Endothelial cell of umbilical vein (primary cell): ENCODE data around the gene ZSWIM6. TPM values are rescaled to one million over a fixed set of nuclear protein-coding genes. Genes with fewer than 3 reads are reported as not detected.

Experiments used
- BruUV-seq: library from RNA; stranded (reverse); fragments of 400-500 nt; replicated peaks from 2 replicates; lab custom pipeline; 2021; lab: Mats Ljungman, UMichigan
- CTCF ChIA-PET: fragments of 300-600, 350-600 bp; sonication (Branson Sonifier 250); formaldehyde crosslinking; loops from one replicate; lab custom pipeline; 2021; ENCODE audit warnings: antibody characterized with exemption, inconsistent platforms; lab: Charles Lee
- POLR2A ChIA-PET: fragments of 300-600, 350-600 bp; sonication (Branson Sonifier 250); formaldehyde crosslinking; loops from one replicate; lab custom pipeline; 2021; ENCODE audit warnings: antibody characterized with exemption, inconsistent platforms; lab: Charles Lee
- DNase-seq: peaks from one replicate; pipeline ENCODE4 v3.0.0-alpha.2; 2011; ENCODE audit warnings: low read depth, low spot score
- FAIRE-seq: peaks from 2 replicates; lab custom pipeline; 2011; peaks lifted over from hg19 to GRCh38; lab: Jason Lieb, UNC
- H2AFZ ChIP-seq: 2 replicates; pipeline ENCODE4 v1.6.0; 2012; ENCODE audit warnings: low read depth, low read length, control low read depth, inconsistent platforms
- H3K27ac ChIP-seq: 2 replicates; pipeline ENCODE4 v1.5.1; 2011; ENCODE audit warnings: low read depth, mild to moderate bottlenecking, control low read depth, low read length, moderate library complexity; ENCODE audit not compliant: insufficient read depth
- H3K27me3 ChIP-seq, 2 experiments: 2 replicates each; pipeline versions ENCODE4 v1.6.0 to v1.6.1; 2011; ENCODE audit warnings: low read length in 2 of 2, mixed read lengths in 1 of 2; ENCODE audit not compliant: control insufficient read depth in 2 of 2, insufficient read depth in 2 of 2
- H3K36me3 ChIP-seq, 2 experiments: 2 replicates in 1 of 2; 3 replicates in 1 of 2; pipeline ENCODE4 v1.5.1; 2011; ENCODE audit warnings: low read length in 2 of 2, mild to moderate bottlenecking in 1 of 2, moderate library complexity in 1 of 2; ENCODE audit not compliant: control insufficient read depth in 2 of 2, insufficient read depth in 2 of 2; ENCODE audit errors: extremely low read depth in 1 of 2
- H3K4me1 ChIP-seq: 3 replicates; pipeline ENCODE4 v1.5.1; 2011; ENCODE audit warnings: mild to moderate bottlenecking, low read length; ENCODE audit not compliant: control insufficient read depth, insufficient read depth; ENCODE audit errors: extremely low read depth
- H3K4me2 ChIP-seq: 2 replicates; pipeline ENCODE4 v1.6.1; 2011; ENCODE audit warnings: low read length, control low read depth, mixed read lengths; ENCODE audit not compliant: insufficient read depth
- H3K4me3 ChIP-seq, 3 experiments: fragments of 200-600 bp in 1 of 3; sonication (generic), shearing (Covaris generic) in 1 of 3; replicated peaks in 1 of 3; 2 replicates each; pipeline ENCODE4 v1.5.1; 2011 to 2016; ENCODE audit warnings: control low read depth in 3 of 3, low read length in 3 of 3, mild to moderate bottlenecking in 2 of 3, inconsistent platforms in 1 of 3, low read depth in 1 of 3, moderate library complexity in 1 of 3; ENCODE audit not compliant: insufficient read depth in 1 of 3
- H3K79me2 ChIP-seq: 2 replicates; pipeline ENCODE4 v1.6.0; 2012; ENCODE audit warnings: low read length, inconsistent platforms; ENCODE audit not compliant: control insufficient read depth, insufficient read depth
- H3K9ac ChIP-seq: replicated peaks from 2 replicates; pipeline ENCODE3; 2011; ENCODE audit warnings: low read length, control low read depth; ENCODE audit not compliant: insufficient read depth; ENCODE audit errors: extremely low read depth
- H3K9me1 ChIP-seq: replicated peaks from 3 replicates; pipeline ENCODE4 v1.6.0; 2011; ENCODE audit warnings: mild to moderate bottlenecking, low read length; ENCODE audit not compliant: control insufficient read depth, insufficient read depth; ENCODE audit errors: extremely low read depth
- H3K9me3 ChIP-seq: replicated peaks from 2 replicates; pipeline ENCODE4 v1.5.1; 2012; ENCODE audit warnings: low read length, inconsistent platforms; ENCODE audit not compliant: control insufficient read depth, insufficient read depth
- H4K20me1 ChIP-seq: replicated peaks from 2 replicates; pipeline ENCODE3; 2011; ENCODE audit warnings: mild to moderate bottlenecking, low read length; ENCODE audit not compliant: control insufficient read depth, insufficient read depth; ENCODE audit errors: extremely low read depth
- EZH2 ChIP-seq: IDR thresholded peaks from 2 replicates; pipeline ENCODE4 v1.6.1; 2012; ENCODE audit warnings: borderline replicate concordance, low read depth, mild to moderate bottlenecking, moderate library complexity, low read length, inconsistent platforms; ENCODE audit not compliant: severe bottlenecking
- FOS ChIP-seq: IDR thresholded peaks from 2 replicates; pipeline ENCODE4 v1.6.1; 2011; ENCODE audit warnings: mild to moderate bottlenecking, low read length, moderate library complexity, borderline replicate concordance; ENCODE audit not compliant: insufficient read depth
- GATA2 ChIP-seq: IDR thresholded peaks from 2 replicates; pipeline ENCODE4 v1.7.0; 2011; ENCODE audit warnings: low read depth, mild to moderate bottlenecking, moderate library complexity, mixed read lengths, low read length; ENCODE audit not compliant: insufficient read length, insufficient read depth
- JUN ChIP-seq: IDR thresholded peaks from 2 replicates; pipeline ENCODE4 v1.6.1; 2011; ENCODE audit warnings: borderline replicate concordance, low read depth; ENCODE audit not compliant: insufficient read length, insufficient read depth
- MAX ChIP-seq: IDR thresholded peaks from 2 replicates; pipeline ENCODE4 v1.6.1; 2011; ENCODE audit not compliant: insufficient read depth, insufficient read length
- MYC ChIP-seq: IDR thresholded peaks from one replicate; pipeline ENCODE4 v1.6.1; 2011; ENCODE audit warnings: mild to moderate bottlenecking, low read depth, low read length
- POLR2A ChIP-seq: IDR thresholded peaks from 2 replicates; pipeline ENCODE4 v1.6.1; 2012; ENCODE audit warnings: low read depth, mild to moderate bottlenecking, control low read depth, low read length
- POLR2AphosphoS5 ChIP-seq: IDR thresholded peaks from 2 replicates; pipeline ENCODE4 v1.6.1; 2012; ENCODE audit warnings: low read depth, mild to moderate bottlenecking, control low read depth, low read length, moderate library complexity; ENCODE audit not compliant: insufficient read depth
- dilution Hi-C: fragments of 300-500 bp; cut with MboI; formaldehyde crosslinking; loops from one replicate; pipeline ENCODE4 v1.15.0; 2019; ENCODE audit warnings: low sequenced_read_pairs; ENCODE audit not compliant: extremely low pct_ligation_motif_present
- intact Hi-C: fragments of 100-400 bp; cut with micrococcal nuclease; formaldehyde crosslinking; loops from one replicate; pipeline ENCODE4 v1.10.0; 2022
- polyA plus RNA-seq, 4 experiments: library from polyadenylated mRNA; depleted of rRNA in 3 of 4; stranded (reverse) in 3 of 4; unstranded in 1 of 4; fragments of >200 nt; gene quantifications; 2 replicates each; pipeline versions ENCODE4 v1.2.1 to v1.2.3, GENCODE V29; 2011 to 2012; ENCODE audit warnings: missing spikeins in 1 of 4
- total RNA-seq: library from RNA; stranded (reverse); gene quantifications from 2 replicates; pipeline ENCODE4 v1.2.3, GENCODE V29; 2021
- TF ChIP-seq, protein P1 (sequence below), 2 donors: IDR thresholded peaks; 1 replicate in 1 of 2; 2 replicates in 1 of 2; pipeline ENCODE4 v1.5.1; 2011; ENCODE audit warnings: low read length in 2 of 2, mild to moderate bottlenecking in 2 of 2, moderate library complexity in 2 of 2, control low read depth in 1 of 2, inconsistent platforms in 1 of 2, low read depth in 1 of 2; ENCODE audit not compliant: insufficient read depth in 1 of 2; ENCODE audit errors: extremely low read depth in 1 of 2

ZSWIM6 gene
- total and polyA plus RNA-seq, 2 donors (not counting 3 experiments of a cell fraction or from before 2014, with no cell fraction given), result 14.9 to 25.3 TPM

DNA sequence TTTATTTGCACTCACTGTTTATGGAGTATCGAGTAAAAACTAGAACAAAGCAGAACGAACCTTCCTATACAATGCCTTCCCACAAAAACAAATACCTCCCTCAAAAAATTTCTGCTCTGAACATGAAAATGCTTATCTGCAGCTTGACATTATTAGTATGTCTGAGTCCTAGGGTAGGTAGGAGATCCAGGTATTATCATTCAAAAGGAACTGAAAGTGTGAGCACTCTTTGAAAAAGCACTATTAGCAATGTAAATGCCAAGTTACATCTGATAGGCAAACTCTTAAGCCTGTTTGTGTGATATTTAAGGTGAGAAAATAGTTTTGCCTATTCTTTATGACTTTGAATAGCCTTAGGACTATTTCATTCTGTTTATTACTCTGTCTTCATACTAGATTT is 47.6 kb downstream of the ZSWIM6 start:
- H3K9me3 ChIP-seq, result no peaks in the 10 kb centered on the region
- no peaks in the 10 kb centered on the region for H3K9me1 ChIP-seq
- ChIA-PET CTCF (no interaction called here), POLR2A (no interaction called here)
- no peaks in the 10 kb centered on the region for H3K4me1 ChIP-seq
- dilution Hi-C loops, result no loop called here
- no peaks in the 10 kb centered on the region for H4K20me1 ChIP-seq
- BruUV-seq, result no TSS peak
- peaks cover 61% of the 10 kb centered on the region for H3K79me2 ChIP-seq
- TF ChIP-seq POLR2AphosphoS5 (no peak), FOS (no peak), GATA2 (no peak), POLR2A (no peak), EZH2 (no peak), MAX (no peak), JUN (no peak), MYC (no peak)
- TF ChIP-seq, protein P1, sequence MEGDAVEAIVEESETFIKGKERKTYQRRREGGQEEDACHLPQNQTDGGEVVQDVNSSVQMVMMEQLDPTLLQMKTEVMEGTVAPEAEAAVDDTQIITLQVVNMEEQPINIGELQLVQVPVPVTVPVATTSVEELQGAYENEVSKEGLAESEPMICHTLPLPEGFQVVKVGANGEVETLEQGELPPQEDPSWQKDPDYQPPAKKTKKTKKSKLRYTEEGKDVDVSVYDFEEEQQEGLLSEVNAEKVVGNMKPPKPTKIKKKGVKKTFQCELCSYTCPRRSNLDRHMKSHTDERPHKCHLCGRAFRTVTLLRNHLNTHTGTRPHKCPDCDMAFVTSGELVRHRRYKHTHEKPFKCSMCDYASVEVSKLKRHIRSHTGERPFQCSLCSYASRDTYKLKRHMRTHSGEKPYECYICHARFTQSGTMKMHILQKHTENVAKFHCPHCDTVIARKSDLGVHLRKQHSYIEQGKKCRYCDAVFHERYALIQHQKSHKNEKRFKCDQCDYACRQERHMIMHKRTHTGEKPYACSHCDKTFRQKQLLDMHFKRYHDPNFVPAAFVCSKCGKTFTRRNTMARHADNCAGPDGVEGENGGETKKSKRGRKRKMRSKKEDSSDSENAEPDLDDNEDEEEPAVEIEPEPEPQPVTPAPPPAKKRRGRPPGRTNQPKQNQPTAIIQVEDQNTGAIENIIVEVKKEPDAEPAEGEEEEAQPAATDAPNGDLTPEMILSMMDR (IDR thresholded peaks at IDR 0.05; ENCODE audit: extremely low read depth in 1 of 2, insufficient read depth in 1 of 2, low read depth in 1 of 2, low read length in 2 of 2), result no peak
- no peak overlapping the region for H2AFZ ChIP-seq
- H3K27ac ChIP-seq, result no peak overlapping the region
- no peaks in the 10 kb centered on the region for H3K36me3 ChIP-seq
- no peak overlapping the region for H3K9ac ChIP-seq
- DNase-seq (no peak), FAIRE-seq (no peak)
- H3K4me3 ChIP-seq, result no peak overlapping the region
- no peaks in the 10 kb centered on the region for H3K27me3 ChIP-seq
- intact Hi-C loops, result no loop called here
- no peak overlapping the region for H3K4me2 ChIP-seq
